Activated T-cell treated with anti-CD3 and anti-CD28 coated beads, Interleukin-2, amount 50 U/mL, for 72 hours (primary cell): ENCODE data around the gene SULT1A1. TPM values are rescaled to one million over a fixed set of nuclear protein-coding genes. Genes with fewer than 3 reads are reported as not detected.
"Not testable (repeated sequence)": the region's sequence is repeated elsewhere in the genome, so short reads cannot be mapped to it uniquely, and the experiment has no call there.

ENCODE experiments used
- ATAC-seq, 2 donors: fragments of 150-1000 bp; cut with Tn5 transposase; replicated peaks in 1 of 2; 2 replicates each; pipeline ENCODE4 v1.10.0; 2021; ENCODE audit warnings: moderate library complexity in 2 of 2, mild to moderate bottlenecking in 1 of 2
- DNase-seq, 2 donors: peaks; one replicate each; pipeline ENCODE4 v3.0.0; 2021 to 2022; ENCODE audit warnings: mixed read lengths in 1 of 2
- H3K27ac Mint-ChIP-seq: one replicate; pipeline ENCODE4 v1.8.0; 2022; ENCODE audit warnings: mild to moderate bottlenecking, moderate library complexity, mixed read lengths
- H3K27me3 Mint-ChIP-seq: one replicate; pipeline ENCODE4 v1.8.0; 2022; ENCODE audit warnings: low read depth, mixed read lengths
- H3K36me3 Mint-ChIP-seq, 2 donors: one replicate each; pipeline ENCODE4 v1.8.0; 2022; ENCODE audit warnings: mixed read lengths in 2 of 2, mild to moderate bottlenecking in 1 of 2; ENCODE audit not compliant: insufficient read depth in 2 of 2
- H3K4me1 Mint-ChIP-seq: one replicate; pipeline ENCODE4 v1.8.0; 2022; ENCODE audit warnings: low read depth, mixed read lengths
- H3K4me3 Mint-ChIP-seq, 2 donors: one replicate each; pipeline ENCODE4 v1.8.0; 2022; ENCODE audit warnings: mild to moderate bottlenecking in 2 of 2, mixed read lengths in 2 of 2, moderate library complexity in 2 of 2
- H3K9me3 Mint-ChIP-seq, 2 donors: one replicate each; pipeline ENCODE4 v1.8.0; 2022; ENCODE audit warnings: mixed read lengths in 2 of 2
- total RNA-seq, 2 donors: library from RNA; stranded (reverse); gene quantifications; one replicate each; pipeline ENCODE4 v1.2.3, GENCODE V29; 2022

SULT1A1 gene
- total RNA-seq, 2 donors from 2014 or later, result 12.7 to 18.6 TPM

- no peak for DNase-seq
- Mint-ChIP-seq H3K36me3 (no peaks in the 10 kb centered on the region), H3K4me1 (no peaks in the 10 kb centered on the region)
These were observed 5.7 kb downstream of the SULT1A1 start for GRCh38 chr16:28604186-28604565.

GRCh38 chr16:28603381-28604185 lies 6.3 kb downstream of the SULT1A1 start:
- H3K9me3 Mint-ChIP-seq, result no peaks in the 10 kb centered on the region

More at GRCh38 chr16:28604186-28604565, 5.7 kb downstream of the SULT1A1 start:
- ATAC-seq, result no peak
- Mint-ChIP-seq H3K27ac (no peak overlapping the region), H3K27me3 (no peaks in the 10 kb centered on the region), H3K4me3 (no peak overlapping the region), H3K9me3 (no peaks in the 10 kb centered on the region)

GRCh38 chr16:28602529-28602928 lies 7.3 kb downstream of the SULT1A1 start:
- DNase-seq (no peak), ATAC-seq (no peak)
- no peaks in the 10 kb centered on the region for H3K27me3 Mint-ChIP-seq
- H3K27ac Mint-ChIP-seq, result no peak overlapping the region
- no peaks in the 10 kb centered on the region for H3K9me3 Mint-ChIP-seq
- H3K36me3 Mint-ChIP-seq, result no peaks in the 10 kb centered on the region
- no peaks in the 10 kb centered on the region for H3K4me1 Mint-ChIP-seq
- H3K4me3 Mint-ChIP-seq, result no peak overlapping the region

More at GRCh38 chr16:28603381-28604185, 6.3 kb downstream of the SULT1A1 start:
- ATAC-seq (no peak), DNase-seq (no peak)
- H3K4me3 Mint-ChIP-seq, result no peak overlapping the region
- H3K27ac Mint-ChIP-seq, result no peak overlapping the region
- H3K27me3 Mint-ChIP-seq, result no peaks in the 10 kb centered on the region
- H3K4me1 Mint-ChIP-seq, result no peaks in the 10 kb centered on the region
- H3K36me3 Mint-ChIP-seq, result no peaks in the 10 kb centered on the region

GRCh38 chr16:28602062-28602461 lies 7.8 kb downstream of the SULT1A1 start:
- ATAC-seq, H3K4me3 Mint-ChIP-seq, H3K4me1 Mint-ChIP-seq, H3K27me3 Mint-ChIP-seq, H3K9me3 Mint-ChIP-seq, H3K36me3 Mint-ChIP-seq, H3K27ac Mint-ChIP-seq, DNase-seq: not testable (repeated sequence)

- H3K9me3 Mint-ChIP-seq, DNase-seq, H3K36me3 Mint-ChIP-seq, H3K4me1 Mint-ChIP-seq, H3K27me3 Mint-ChIP-seq, H3K27ac Mint-ChIP-seq, ATAC-seq: not testable (repeated sequence)
- peak overlapping the region in 1 of 2 donors; percentile 13 for H3K4me3 Mint-ChIP-seq
These were observed 8.3 kb downstream of the SULT1A1 start for GRCh38 chr16:28601589-28601988.

- DNase-seq, H3K27ac Mint-ChIP-seq, ATAC-seq, H3K4me3 Mint-ChIP-seq, H3K4me1 Mint-ChIP-seq, H3K9me3 Mint-ChIP-seq, H3K27me3 Mint-ChIP-seq, H3K36me3 Mint-ChIP-seq: not testable (repeated sequence)
These were observed 8.9 kb downstream of the SULT1A1 start for GRCh38 chr16:28600965-28601364.

- peak; percentile 90 to 95 for ATAC-seq
- H3K9me3 Mint-ChIP-seq, H3K4me1 Mint-ChIP-seq, H3K36me3 Mint-ChIP-seq, H3K27me3 Mint-ChIP-seq, DNase-seq, H3K27ac Mint-ChIP-seq, H3K4me3 Mint-ChIP-seq: not testable (repeated sequence)
These were observed 10.2 kb downstream of the SULT1A1 start for GRCh38 chr16:28599377-28600285.

- H3K4me1 Mint-ChIP-seq, result no peaks in the 10 kb centered on the region
- ATAC-seq (no peak), DNase-seq (no peak)
- no peak overlapping the region for H3K27ac Mint-ChIP-seq
- no peak overlapping the region for H3K4me3 Mint-ChIP-seq
- no peaks in the 10 kb centered on the region for H3K36me3 Mint-ChIP-seq
- no peaks in the 10 kb centered on the region for H3K27me3 Mint-ChIP-seq
- H3K9me3 Mint-ChIP-seq, result no peaks in the 10 kb centered on the region
These were observed 12.1 kb downstream of the SULT1A1 start for GRCh38 chr16:28597692-28598261.

GRCh38 chr16:28596840-28597691 lies 12.8 kb downstream of the SULT1A1 start, which contains the start of gene SULT1A2:
Gene SULT1A2, minus strand, starts transcription at chr16:28597050. Its CDS starts 1,120 bp downstream, at chr16:28595930.
- no peak for ATAC-seq
- Mint-ChIP-seq H3K36me3 (no peaks in the 10 kb centered on the region), H3K27me3 (no peaks in the 10 kb centered on the region), H3K4me3 (no peak within 1 kb of the TSS), H3K4me1 (no peaks in the 10 kb centered on the region), H3K27ac (no peak within 1 kb of the TSS), H3K9me3 (no peaks in the 10 kb centered on the region)
- no peak for DNase-seq

- Mint-ChIP-seq H3K9me3 (no peaks in the 10 kb centered on the region), H3K4me3 (no peak overlapping the region), H3K36me3 (no peaks in the 10 kb centered on the region), H3K4me1 (no peaks in the 10 kb centered on the region), H3K27ac (no peak overlapping the region), H3K27me3 (no peaks in the 10 kb centered on the region)
- no peak for DNase-seq
- no peak for ATAC-seq
These were observed 13.7 kb downstream of the SULT1A1 start for GRCh38 chr16:28596115-28596630.

GRCh38 chr16:28595451-28595850 lies 14.4 kb downstream of the SULT1A1 start:
- not testable (repeated sequence) for H3K4me3 Mint-ChIP-seq, H3K4me1 Mint-ChIP-seq, H3K36me3 Mint-ChIP-seq, ATAC-seq, H3K9me3 Mint-ChIP-seq, H3K27ac Mint-ChIP-seq, H3K27me3 Mint-ChIP-seq, DNase-seq

GRCh38 chr16:28592979-28593553 lies 16.8 kb downstream of the SULT1A1 start:
- ATAC-seq (no peak), DNase-seq (no peak)
- no peak overlapping the region for H3K27ac Mint-ChIP-seq

More at GRCh38 chr16:28592979-28593553, 16.8 kb downstream of the SULT1A1 start:
- Mint-ChIP-seq H3K9me3 (no peaks in the 10 kb centered on the region), H3K27me3 (no peaks in the 10 kb centered on the region), H3K36me3 (no peaks in the 10 kb centered on the region), H3K4me3 (no peak overlapping the region), H3K4me1 (no peaks in the 10 kb centered on the region)
